Measurements from ENCODE around the gene LUC7L2. TPM values are rescaled to one million over a fixed set of nuclear protein-coding genes. Genes with fewer than 3 reads are reported as not detected.
A peak's percentile ranks its signal among the peaks of the same experiment; 100 is the strongest.

The LUC7L2 gene
- total RNA-seq, 1 experiment from 2014 or later, result 111 TPM

DNA sequence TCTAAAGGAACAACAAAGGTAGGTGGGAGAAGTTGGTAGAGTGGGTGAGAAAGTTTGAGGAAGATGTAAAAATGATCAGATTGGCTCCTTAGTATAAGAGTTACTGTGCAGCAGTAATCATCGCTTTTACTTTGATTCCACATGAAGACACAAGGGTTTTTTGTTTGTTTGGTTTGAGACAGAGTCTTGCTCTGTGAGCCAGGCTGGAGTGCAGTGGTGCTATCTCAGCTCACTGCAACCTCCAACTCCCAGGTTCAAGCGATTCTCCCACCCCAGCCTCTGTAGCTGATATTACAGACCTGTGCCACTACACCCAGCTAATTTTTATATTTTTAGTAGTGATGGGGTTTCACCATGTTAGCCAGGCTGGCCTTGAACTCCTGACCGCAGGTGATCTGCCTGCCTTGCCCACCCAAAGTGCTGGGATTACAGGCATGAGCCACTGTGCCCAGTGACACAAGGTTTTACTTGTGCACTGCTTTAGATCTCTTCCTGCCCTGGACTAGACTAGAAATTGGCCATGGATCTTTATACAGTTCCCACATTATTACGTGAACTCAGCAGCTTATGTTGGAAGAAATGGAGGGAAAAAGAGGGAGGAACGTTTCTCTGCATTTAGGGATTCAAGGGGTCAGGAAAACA, 10.7 kb downstream of the LUC7L2 start:
- H3F3A ChIP-seq (ENCODE audit: insufficient read depth, low read depth), result peaks cover 8% of the 10 kb centered on the region; the same call in 1 of the 2 replicates
- H3K27me3 ChIP-seq (ENCODE audit: insufficient read depth, low read depth), result no peaks in the 10 kb centered on the region
- peaks cover 100% of the 10 kb centered on the region for H3K79me2 ChIP-seq (ENCODE audit: low read depth)
- H3K9me3 ChIP-seq (ENCODE audit: insufficient read depth, low read depth), result no peaks in the 10 kb centered on the region
- no peaks in the 10 kb centered on the region for H3K9me2 ChIP-seq (ENCODE audit: insufficient read depth)
- H3K4me3 ChIP-seq, result no peak overlapping the region
- peaks cover 29% of the 10 kb centered on the region for H3K36me3 ChIP-seq (ENCODE audit: low read depth)
- CTCF ChIA-PET, result no interaction called here
- H3K27ac ChIP-seq, result no peak overlapping the region
- H4K20me1 ChIP-seq (ENCODE audit: insufficient read depth), result peaks cover 98% of the 10 kb centered on the region
- H3K4me2 ChIP-seq, result no peak overlapping the region
- POLR2A ChIA-PET (ENCODE audit: unreplicated experiment), result no interaction called here
- DNase-seq, result peak in 1 of 2 experiments; percentile 9
- intact Hi-C loops (cut with micrococcal nuclease; ENCODE audit: unreplicated experiment), result loop anchor here (5.0 kb wide), 1 partner anchor 47 kb away; no protein-coding TSS in a partner anchor
- H2AFZ ChIP-seq, result no peak overlapping the region
- TF ChIP-seq EZH2 (IDR thresholded peaks at IDR 0.05; ENCODE audit: low read depth), result no peak
- TF ChIP-seq CTCF (conservative IDR thresholded peaks at IDR 0.05), result no peak
- no peaks in the 10 kb centered on the region for H3K4me1 ChIP-seq (replicated peaks; ENCODE audit: insufficient read depth)
- no TSS peak for BruUV-seq (replicated peaks)

- ChIA-PET POLR2A (ENCODE audit: unreplicated experiment) (interaction anchor here (0.6 kb wide), 1 partner anchor 15 kb away, joined by 3 read pairs; no protein-coding TSS in a partner anchor), CTCF (no interaction called here)
- BruUV-seq (replicated peaks), result no TSS peak
- no peak overlapping the region for H3K4me2 ChIP-seq
- no peak for TF ChIP-seq CTCF (conservative IDR thresholded peaks at IDR 0.05)
- no peak for TF ChIP-seq EZH2 (IDR thresholded peaks at IDR 0.05; ENCODE audit: low read depth)
- H3K36me3 ChIP-seq (ENCODE audit: low read depth), result peaks cover 28% of the 10 kb centered on the region; the same call in 1 of the 2 replicates
- DNase-seq, result peak in 1 of 2 experiments; percentile 20
- H3F3A ChIP-seq (ENCODE audit: insufficient read depth, low read depth), result peaks cover 8% of the 10 kb centered on the region; the same call in 1 of the 2 replicates
- no peaks in the 10 kb centered on the region for H3K27me3 ChIP-seq (ENCODE audit: insufficient read depth, low read depth)
- no peaks in the 10 kb centered on the region for H3K9me2 ChIP-seq (ENCODE audit: insufficient read depth)
- no peak overlapping the region for H3K27ac ChIP-seq
- H4K20me1 ChIP-seq (ENCODE audit: insufficient read depth), result peaks cover 98% of the 10 kb centered on the region
- peaks cover 100% of the 10 kb centered on the region for H3K79me2 ChIP-seq (ENCODE audit: low read depth)
- no peak overlapping the region for H2AFZ ChIP-seq
- H3K4me1 ChIP-seq (replicated peaks; ENCODE audit: insufficient read depth), result no peaks in the 10 kb centered on the region
- H3K9me3 ChIP-seq (ENCODE audit: insufficient read depth, low read depth), result no peaks in the 10 kb centered on the region
- H3K4me3 ChIP-seq, result no peak overlapping the region
- intact Hi-C loops (cut with micrococcal nuclease; ENCODE audit: unreplicated experiment), result loop anchor here (5.0 kb wide), 1 partner anchor 46 kb away; no protein-coding TSS in a partner anchor
Observed at GRCh38 chr7:139370943-139371313, 11.2 kb downstream of the LUC7L2 start.

- ChIA-PET CTCF (no interaction called here), POLR2A (ENCODE audit: unreplicated experiment) (interaction anchor here (0.6 kb wide), 1 partner anchor 286 kb away, joined by 4 read pairs; no protein-coding TSS in a partner anchor)
- no peak overlapping the region for H3K4me2 ChIP-seq
- no peak overlapping the region for H3K27ac ChIP-seq
- no peaks in the 10 kb centered on the region for H3K9me3 ChIP-seq (ENCODE audit: insufficient read depth, low read depth)
- no peaks in the 10 kb centered on the region for H3K9me2 ChIP-seq (ENCODE audit: insufficient read depth)
- H3K4me3 ChIP-seq, result no peak overlapping the region
- H3K27me3 ChIP-seq (ENCODE audit: insufficient read depth, low read depth), result no peaks in the 10 kb centered on the region
- TF ChIP-seq EZH2 (IDR thresholded peaks at IDR 0.05; ENCODE audit: low read depth) (no peak), CTCF (conservative IDR thresholded peaks at IDR 0.05) (no peak)
- H3K79me2 ChIP-seq (ENCODE audit: low read depth), result peaks cover 82% of the 10 kb centered on the region
- intact Hi-C loops (cut with micrococcal nuclease; ENCODE audit: unreplicated experiment), result loop anchor here (5.0 kb wide), 1 partner anchor 43 kb away; no protein-coding TSS in a partner anchor
- peak in 1 of 2 experiments; percentile 10 for DNase-seq
- H2AFZ ChIP-seq, result no peak overlapping the region
- H3K4me1 ChIP-seq (replicated peaks; ENCODE audit: insufficient read depth), result no peaks in the 10 kb centered on the region
- no TSS peak for BruUV-seq (replicated peaks)
- peaks cover 36% of the 10 kb centered on the region for H3K36me3 ChIP-seq (ENCODE audit: low read depth)
- peaks cover 92% of the 10 kb centered on the region for H4K20me1 ChIP-seq (ENCODE audit: insufficient read depth)
- peaks cover 4% of the 10 kb centered on the region for H3F3A ChIP-seq (ENCODE audit: insufficient read depth, low read depth)
Observed at GRCh38 chr7:139374246-139374645, 14.6 kb downstream of the LUC7L2 start.
